ENCODE results near the gene SAMD5. TPM values are rescaled to one million over a fixed set of nuclear protein-coding genes. Genes with fewer than 3 reads are reported as not detected.

Gene SAMD5
- total RNA-seq, 1 experiment from 2014 or later: 6.1 TPM

DNA sequence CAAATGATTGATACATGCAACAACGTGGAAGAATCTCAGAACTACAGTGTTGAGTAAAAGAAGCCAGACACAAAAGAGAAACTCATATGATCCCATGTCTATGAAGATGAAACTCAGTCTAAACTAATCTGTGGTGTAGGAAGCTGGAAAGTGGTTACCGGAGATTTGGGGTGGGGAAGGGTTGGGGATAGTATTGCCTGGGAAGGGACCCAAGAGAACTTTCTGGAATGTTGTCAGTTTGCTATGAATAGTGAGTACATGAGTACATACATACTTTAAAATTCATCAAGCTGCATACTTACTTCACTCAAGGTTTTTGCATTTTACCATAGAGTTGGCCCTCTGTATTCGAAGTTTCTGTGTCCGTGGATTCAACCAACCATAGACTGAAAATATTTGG is 106.0 kb downstream of the SAMD5 start:
- H3K4me3 ChIP-seq (ENCODE audit: low read depth, low read length, poor library complexity, severe bottlenecking): no peak overlapping the region
- TF ChIP-seq, protein P1, sequence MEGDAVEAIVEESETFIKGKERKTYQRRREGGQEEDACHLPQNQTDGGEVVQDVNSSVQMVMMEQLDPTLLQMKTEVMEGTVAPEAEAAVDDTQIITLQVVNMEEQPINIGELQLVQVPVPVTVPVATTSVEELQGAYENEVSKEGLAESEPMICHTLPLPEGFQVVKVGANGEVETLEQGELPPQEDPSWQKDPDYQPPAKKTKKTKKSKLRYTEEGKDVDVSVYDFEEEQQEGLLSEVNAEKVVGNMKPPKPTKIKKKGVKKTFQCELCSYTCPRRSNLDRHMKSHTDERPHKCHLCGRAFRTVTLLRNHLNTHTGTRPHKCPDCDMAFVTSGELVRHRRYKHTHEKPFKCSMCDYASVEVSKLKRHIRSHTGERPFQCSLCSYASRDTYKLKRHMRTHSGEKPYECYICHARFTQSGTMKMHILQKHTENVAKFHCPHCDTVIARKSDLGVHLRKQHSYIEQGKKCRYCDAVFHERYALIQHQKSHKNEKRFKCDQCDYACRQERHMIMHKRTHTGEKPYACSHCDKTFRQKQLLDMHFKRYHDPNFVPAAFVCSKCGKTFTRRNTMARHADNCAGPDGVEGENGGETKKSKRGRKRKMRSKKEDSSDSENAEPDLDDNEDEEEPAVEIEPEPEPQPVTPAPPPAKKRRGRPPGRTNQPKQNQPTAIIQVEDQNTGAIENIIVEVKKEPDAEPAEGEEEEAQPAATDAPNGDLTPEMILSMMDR (conservative IDR thresholded peaks at IDR 0.05; ENCODE audit: low read depth, low read length): no peak
- TF ChIP-seq EZH2 (IDR thresholded peaks at IDR 0.05; ENCODE audit: borderline replicate concordance, low read depth, low read length, poor library complexity, severe bottlenecking): no peak
- ChIA-PET POLR2A (ENCODE audit: low non-redundant PET) (interaction anchor here (1.0 kb wide), 1 partner anchor 63 kb away, joined by 6 read pairs; no protein-coding TSS in a partner anchor), CTCF (no interaction called here)
- no peaks in the 10 kb centered on the region for H3K4me1 ChIP-seq (ENCODE audit: insufficient read depth, low read length, poor library complexity, severe bottlenecking)
- H3K27me3 ChIP-seq (replicated peaks; ENCODE audit: insufficient read depth, low read depth, low read length, poor library complexity): no peaks in the 10 kb centered on the region
- no peaks in the 10 kb centered on the region for H3K9me3 ChIP-seq (ENCODE audit: low read depth, low read length, poor library complexity, severe bottlenecking)
- no TSS peak for BruUV-seq (replicated peaks)
- intact Hi-C loops (cut with micrococcal nuclease; ENCODE audit: unreplicated experiment): no loop called here
- H3K27ac ChIP-seq (ENCODE audit: low read depth, low read length, poor library complexity, severe bottlenecking): no peak overlapping the region
- H3K36me3 ChIP-seq (ENCODE audit: insufficient read depth, low read length, poor library complexity, severe bottlenecking): no peaks in the 10 kb centered on the region
- no peak for DNase-seq (ENCODE audit: low spot score)

DNA sequence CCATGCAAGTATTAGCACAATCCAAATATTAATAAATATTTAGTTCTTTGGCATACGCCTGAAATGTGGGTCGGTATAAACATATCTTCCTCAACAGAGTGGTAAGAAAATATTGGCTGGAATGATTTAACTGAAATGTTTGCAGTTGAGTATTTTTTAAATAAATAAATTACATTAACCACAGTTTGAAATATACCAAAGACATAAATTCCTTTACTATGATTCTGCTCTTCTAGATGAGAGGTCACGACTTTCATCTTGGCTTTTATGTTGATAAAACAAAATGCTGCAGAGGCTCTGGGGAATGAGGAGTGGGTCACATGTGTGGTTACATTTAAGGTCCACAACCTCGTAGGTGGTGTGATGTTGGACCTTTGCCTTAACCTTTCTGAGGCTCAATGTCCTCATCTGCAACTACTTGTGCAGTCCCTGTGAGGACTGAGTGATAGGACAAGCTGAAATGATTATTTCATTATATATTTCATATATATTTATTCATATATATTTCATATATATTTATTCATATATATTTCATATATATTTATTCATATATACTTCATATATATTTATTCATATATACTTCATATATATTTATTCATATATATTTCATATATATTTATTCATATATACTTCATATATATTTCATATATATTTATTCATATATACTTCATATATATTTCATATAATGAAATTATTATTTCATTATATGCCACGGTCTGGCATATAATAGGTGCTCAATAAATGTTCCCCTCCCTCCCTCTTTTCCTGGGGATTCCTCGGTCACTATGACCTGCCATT is 107.4 kb downstream of the SAMD5 start:
- BruUV-seq (replicated peaks): no TSS peak
- H3K36me3 ChIP-seq (ENCODE audit: insufficient read depth, low read length, poor library complexity, severe bottlenecking): no peaks in the 10 kb centered on the region
- DNase-seq (ENCODE audit: low spot score): no peak
- no peaks in the 10 kb centered on the region for H3K27me3 ChIP-seq (replicated peaks; ENCODE audit: insufficient read depth, low read depth, low read length, poor library complexity)
- H3K4me1 ChIP-seq (ENCODE audit: insufficient read depth, low read length, poor library complexity, severe bottlenecking): no peaks in the 10 kb centered on the region
- H3K4me3 ChIP-seq (ENCODE audit: low read depth, low read length, poor library complexity, severe bottlenecking): no peak overlapping the region
- intact Hi-C loops (cut with micrococcal nuclease; ENCODE audit: unreplicated experiment): no loop called here
- no peak for TF ChIP-seq EZH2 (IDR thresholded peaks at IDR 0.05; ENCODE audit: borderline replicate concordance, low read depth, low read length, poor library complexity, severe bottlenecking)
- TF ChIP-seq, protein P1 (conservative IDR thresholded peaks at IDR 0.05; ENCODE audit: low read depth, low read length): no peak
- ChIA-PET POLR2A (ENCODE audit: low non-redundant PET) (no interaction called here), CTCF (no interaction called here)
- no peak overlapping the region for H3K27ac ChIP-seq (ENCODE audit: low read depth, low read length, poor library complexity, severe bottlenecking)
- no peaks in the 10 kb centered on the region for H3K9me3 ChIP-seq (ENCODE audit: low read depth, low read length, poor library complexity, severe bottlenecking)

DNA sequence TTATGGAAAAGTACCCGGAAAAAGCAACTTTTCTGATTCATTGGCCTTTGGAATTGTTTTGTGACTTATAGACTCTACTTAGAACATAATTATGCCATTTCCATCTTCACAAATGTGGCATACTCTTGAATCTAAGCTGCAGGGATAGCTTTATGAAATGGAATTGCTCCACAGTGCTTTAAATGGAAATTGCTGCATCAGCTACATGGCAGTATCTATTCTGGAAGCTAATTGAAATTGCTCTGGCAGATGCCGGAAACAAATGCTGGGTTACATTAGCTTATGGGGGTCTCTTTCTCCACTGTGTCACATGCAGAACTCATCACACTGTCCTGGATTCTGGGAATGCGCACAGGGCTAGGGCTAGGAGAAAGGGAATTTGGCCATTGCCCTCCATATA is 108.9 kb downstream of the SAMD5 start:
- no peaks in the 10 kb centered on the region for H3K9me3 ChIP-seq (ENCODE audit: low read depth, low read length, poor library complexity, severe bottlenecking)
- H3K27ac ChIP-seq (ENCODE audit: low read depth, low read length, poor library complexity, severe bottlenecking): no peak overlapping the region
- no peak for DNase-seq (ENCODE audit: low spot score)
- no peaks in the 10 kb centered on the region for H3K4me1 ChIP-seq (ENCODE audit: insufficient read depth, low read length, poor library complexity, severe bottlenecking)
- H3K36me3 ChIP-seq (ENCODE audit: insufficient read depth, low read length, poor library complexity, severe bottlenecking): no peaks in the 10 kb centered on the region
- TF ChIP-seq EZH2 (IDR thresholded peaks at IDR 0.05; ENCODE audit: borderline replicate concordance, low read depth, low read length, poor library complexity, severe bottlenecking): no peak
- TF ChIP-seq, protein P1 (conservative IDR thresholded peaks at IDR 0.05; ENCODE audit: low read depth, low read length): no peak
- POLR2A ChIA-PET (ENCODE audit: low non-redundant PET): no interaction called here
- no peak overlapping the region for H3K4me3 ChIP-seq (ENCODE audit: low read depth, low read length, poor library complexity, severe bottlenecking)
- BruUV-seq (replicated peaks): no TSS peak
- intact Hi-C loops (cut with micrococcal nuclease; ENCODE audit: unreplicated experiment): no loop called here
- no peaks in the 10 kb centered on the region for H3K27me3 ChIP-seq (replicated peaks; ENCODE audit: insufficient read depth, low read depth, low read length, poor library complexity)
- CTCF ChIA-PET: no interaction called here
